ENCODE results near the gene HTT-AS. TPM values are rescaled to one million over a fixed set of nuclear protein-coding genes. Genes with fewer than 3 reads are reported as not detected.

The HTT-AS gene
- total RNA-seq, 1 experiment from 2014 or later: not detected

GRCh38 chr4:3035249-3035648, 39.1 kb downstream of the HTT-AS start:
- H3K4me3 ChIP-seq (ENCODE audit: insufficient read depth, low read depth, low read length): no peak overlapping the region
- no peaks in the 10 kb centered on the region for H3K27me3 ChIP-seq (ENCODE audit: control insufficient read depth, insufficient read depth, low read length)
- no peaks in the 10 kb centered on the region for H3K36me3 ChIP-seq (replicated peaks; ENCODE audit: control insufficient read depth, insufficient read depth, low read length)
- no peak for DNase-seq

GRCh38 chr4:3034231-3034630, 40.1 kb downstream of the HTT-AS start:
- Histone ChIP-seq H3K27me3 (ENCODE audit: control insufficient read depth, insufficient read depth, low read length) (no peaks in the 10 kb centered on the region), H3K36me3 (replicated peaks; ENCODE audit: control insufficient read depth, insufficient read depth, low read length) (no peaks in the 10 kb centered on the region), H3K4me3 (ENCODE audit: insufficient read depth, low read depth, low read length) (no peak overlapping the region)
- DNase-seq: no peak

- H3K27me3 ChIP-seq (ENCODE audit: control insufficient read depth, insufficient read depth, low read length): no peaks in the 10 kb centered on the region
- no peak overlapping the region for H3K4me3 ChIP-seq (ENCODE audit: insufficient read depth, low read depth, low read length)
- no peak for DNase-seq
- no peaks in the 10 kb centered on the region for H3K36me3 ChIP-seq (replicated peaks; ENCODE audit: control insufficient read depth, insufficient read depth, low read length)
Measured at GRCh38 chr4:3031357-3032082, 42.8 kb downstream of the HTT-AS start.

GRCh38 chr4:3030566-3031356, 43.6 kb downstream of the HTT-AS start:
- Histone ChIP-seq H3K36me3 (replicated peaks; ENCODE audit: control insufficient read depth, insufficient read depth, low read length) (no peaks in the 10 kb centered on the region), H3K4me3 (ENCODE audit: insufficient read depth, low read depth, low read length) (no peak overlapping the region), H3K27me3 (ENCODE audit: control insufficient read depth, insufficient read depth, low read length) (no peaks in the 10 kb centered on the region)
- no peak for DNase-seq

GRCh38 chr4:3029464-3029863, 44.9 kb downstream of the HTT-AS start:
- DNase-seq: no peak

GRCh38 chr4:3026540-3026939, 47.8 kb downstream of the HTT-AS start:
- H3K27me3 ChIP-seq (ENCODE audit: control insufficient read depth, insufficient read depth, low read length): no peaks in the 10 kb centered on the region
- no peak overlapping the region for H3K4me3 ChIP-seq (ENCODE audit: insufficient read depth, low read depth, low read length)
- no peaks in the 10 kb centered on the region for H3K36me3 ChIP-seq (replicated peaks; ENCODE audit: control insufficient read depth, insufficient read depth, low read length)
- no peak for DNase-seq

More at GRCh38 chr4:3029464-3029863, 44.9 kb downstream of the HTT-AS start:
- no peak overlapping the region for H3K4me3 ChIP-seq (ENCODE audit: insufficient read depth, low read depth, low read length)
- no peaks in the 10 kb centered on the region for H3K36me3 ChIP-seq (replicated peaks; ENCODE audit: control insufficient read depth, insufficient read depth, low read length)
- H3K27me3 ChIP-seq (ENCODE audit: control insufficient read depth, insufficient read depth, low read length): no peaks in the 10 kb centered on the region

- no peak for DNase-seq
- H3K4me3 ChIP-seq (ENCODE audit: insufficient read depth, low read depth, low read length): no peak overlapping the region
- no peaks in the 10 kb centered on the region for H3K27me3 ChIP-seq (ENCODE audit: control insufficient read depth, insufficient read depth, low read length)
- H3K36me3 ChIP-seq (replicated peaks; ENCODE audit: control insufficient read depth, insufficient read depth, low read length): no peaks in the 10 kb centered on the region
Measured at GRCh38 chr4:3025881-3026280, 48.5 kb downstream of the HTT-AS start.

GRCh38 chr4:3022651-3023050, 51.7 kb downstream of the HTT-AS start:
- DNase-seq: no peak
- H3K36me3 ChIP-seq (replicated peaks; ENCODE audit: control insufficient read depth, insufficient read depth, low read length): no peaks in the 10 kb centered on the region
- no peak overlapping the region for H3K4me3 ChIP-seq (ENCODE audit: insufficient read depth, low read depth, low read length)
- no peaks in the 10 kb centered on the region for H3K27me3 ChIP-seq (ENCODE audit: control insufficient read depth, insufficient read depth, low read length)

- no peak overlapping the region for H3K4me3 ChIP-seq (ENCODE audit: insufficient read depth, low read depth, low read length)
- H3K27me3 ChIP-seq (ENCODE audit: control insufficient read depth, insufficient read depth, low read length): no peaks in the 10 kb centered on the region
- no peak for DNase-seq
- H3K36me3 ChIP-seq (replicated peaks; ENCODE audit: control insufficient read depth, insufficient read depth, low read length): no peaks in the 10 kb centered on the region
Measured at GRCh38 chr4:3022112-3022511, 52.2 kb downstream of the HTT-AS start.

GRCh38 chr4:3021627-3022026, 52.7 kb downstream of the HTT-AS start:
- H3K36me3 ChIP-seq (replicated peaks; ENCODE audit: control insufficient read depth, insufficient read depth, low read length): no peaks in the 10 kb centered on the region
- no peak for DNase-seq

GRCh38 chr4:3021127-3021526, 53.2 kb downstream of the HTT-AS start:
- H3K27me3 ChIP-seq (ENCODE audit: control insufficient read depth, insufficient read depth, low read length): no peaks in the 10 kb centered on the region
- no peaks in the 10 kb centered on the region for H3K36me3 ChIP-seq (replicated peaks; ENCODE audit: control insufficient read depth, insufficient read depth, low read length)
- H3K4me3 ChIP-seq (ENCODE audit: insufficient read depth, low read depth, low read length): no peak overlapping the region
- DNase-seq: no peak

More at GRCh38 chr4:3021627-3022026, 52.7 kb downstream of the HTT-AS start:
- no peak overlapping the region for H3K4me3 ChIP-seq (ENCODE audit: insufficient read depth, low read depth, low read length)
- H3K27me3 ChIP-seq (ENCODE audit: control insufficient read depth, insufficient read depth, low read length): no peaks in the 10 kb centered on the region

- no peak for DNase-seq
- Histone ChIP-seq H3K27me3 (ENCODE audit: control insufficient read depth, insufficient read depth, low read length) (no peaks in the 10 kb centered on the region), H3K4me3 (ENCODE audit: insufficient read depth, low read depth, low read length) (no peak overlapping the region), H3K36me3 (replicated peaks; ENCODE audit: control insufficient read depth, insufficient read depth, low read length) (no peaks in the 10 kb centered on the region)
Measured at GRCh38 chr4:3019145-3019846, 55.0 kb downstream of the HTT-AS start.

GRCh38 chr4:3017504-3017903, 56.8 kb downstream of the HTT-AS start:
- Histone ChIP-seq H3K27me3 (ENCODE audit: control insufficient read depth, insufficient read depth, low read length) (no peaks in the 10 kb centered on the region), H3K36me3 (replicated peaks; ENCODE audit: control insufficient read depth, insufficient read depth, low read length) (no peaks in the 10 kb centered on the region), H3K4me3 (ENCODE audit: insufficient read depth, low read depth, low read length) (no peak overlapping the region)
- no peak for DNase-seq

GRCh38 chr4:3016961-3017360, 57.4 kb downstream of the HTT-AS start:
- no peak overlapping the region for H3K4me3 ChIP-seq (ENCODE audit: insufficient read depth, low read depth, low read length)
- DNase-seq: no peak
- H3K36me3 ChIP-seq (replicated peaks; ENCODE audit: control insufficient read depth, insufficient read depth, low read length): no peaks in the 10 kb centered on the region
- H3K27me3 ChIP-seq (ENCODE audit: control insufficient read depth, insufficient read depth, low read length): no peaks in the 10 kb centered on the region
